B cell (primary cell): ENCODE data around the gene PLVAP. TPM values are rescaled to one million over a fixed set of nuclear protein-coding genes. Genes with fewer than 3 reads are reported as not detected.

Experiments used
- ATAC-seq: fragments of 200-7000 bp; cut with Tn5 transposase; one replicate; pipeline ENCODE4 v1.10.0; 2021; ENCODE audit warnings: low read depth, mild to moderate bottlenecking, moderate number of reproducible peaks, moderate library complexity
- CTCF ChIA-PET: fragments of 350-600 bp; sonication (Branson Sonifier 250); formaldehyde crosslinking; loops from one replicate; lab custom pipeline; 2021; ENCODE audit warnings: antibody characterized with exemption, inconsistent platforms; lab: Charles Lee
- POLR2A ChIA-PET: fragments of 350-600 bp; sonication (Branson Sonifier 250); formaldehyde crosslinking; loops from one replicate; lab custom pipeline; 2021; ENCODE audit warnings: antibody characterized with exemption; lab: Charles Lee
- DNase-seq: peaks from one replicate; pipeline ENCODE4 v3.0.0; 2013
- H2AFZ ChIP-seq: 2 replicates; pipeline ENCODE4 v1.6.1; 2012; ENCODE audit warnings: mild to moderate bottlenecking, low read depth, low read length; ENCODE audit not compliant: insufficient read depth, poor library complexity, severe bottlenecking
- H3K27ac ChIP-seq, 2 donors: 1 replicate in 1 of 2; 2 replicates in 1 of 2; pipeline ENCODE4 v1.5.1; 2012 to 2013; ENCODE audit warnings: low read length in 2 of 2, mild to moderate bottlenecking in 2 of 2, moderate library complexity in 1 of 2
- H3K27me3 ChIP-seq, 4 experiments: fragments of 200-600 bp in 1 of 4; sonication (generic) in 1 of 4; replicated peaks in 1 of 4; 1 replicate in 2 of 4; 2 replicates in 2 of 4; pipeline versions ENCODE4 v1.6.1 to v1.7.0; 2013 to 2016; ENCODE audit warnings: low read length in 3 of 4, mild to moderate bottlenecking in 2 of 4, mixed read lengths in 1 of 4, moderate library complexity in 1 of 4; ENCODE audit not compliant: insufficient read depth in 4 of 4, control insufficient read depth in 3 of 4; ENCODE audit errors: control extremely low read depth in 1 of 4
- H3K36me3 ChIP-seq, 2 experiments: replicated peaks in 1 of 2; 1 replicate in 1 of 2; 2 replicates in 1 of 2; pipeline versions ENCODE4 v1.6.1 to v1.7.1; 2013; ENCODE audit warnings: low read length in 1 of 2; ENCODE audit not compliant: insufficient read depth in 2 of 2, control insufficient read depth in 1 of 2; ENCODE audit errors: control extremely low read depth in 1 of 2, extremely low read depth in 1 of 2
- H3K4me1 ChIP-seq, 2 donors: fragments of 200-600 bp in 1 of 2; sonication (generic) in 1 of 2; 1 replicate in 1 of 2; 2 replicates in 1 of 2; pipeline versions ENCODE4 v1.5.1 to v1.6.1; 2013 to 2017; ENCODE audit warnings: low read length in 2 of 2; ENCODE audit not compliant: control insufficient read depth in 2 of 2, insufficient read depth in 2 of 2
- H3K4me2 ChIP-seq: replicated peaks from 2 replicates; pipeline ENCODE3; 2012; ENCODE audit warnings: mild to moderate bottlenecking, low read depth, low read length; ENCODE audit not compliant: poor library complexity, severe bottlenecking
- H3K4me3 ChIP-seq, 5 experiments: fragments of 200-600 bp in 1 of 5; sonication (generic) in 1 of 5; 1 replicate in 3 of 5; 2 replicates in 2 of 5; pipeline versions ENCODE4 v1.5.1 to v1.7.0; 2011 to 2016; ENCODE audit warnings: low read length in 4 of 5, mild to moderate bottlenecking in 4 of 5, low read depth in 2 of 5, control low read depth in 1 of 5, moderate library complexity in 1 of 5; ENCODE audit not compliant: insufficient read depth in 1 of 5; ENCODE audit errors: control extremely low read depth in 1 of 5, extremely low read depth in 1 of 5
- H3K79me2 ChIP-seq: fragments of 200-600 bp; sonication (generic); one replicate; pipeline ENCODE4 v1.6.0; 2016; ENCODE audit warnings: low read length; ENCODE audit not compliant: control insufficient read depth, insufficient read depth
- H3K9ac ChIP-seq: fragments of 200-600 bp; sonication (generic); 2 replicates; pipeline ENCODE4 v1.6.1; 2017; ENCODE audit warnings: mild to moderate bottlenecking, low read length, moderate library complexity
- H3K9me3 ChIP-seq, 3 donors: one replicate each; pipeline versions ENCODE4 v1.6.1 to v1.7.1; 2013; ENCODE audit warnings: low read length in 2 of 3; ENCODE audit not compliant: control insufficient read depth in 2 of 3, insufficient read depth in 1 of 3; ENCODE audit errors: control extremely low read depth in 1 of 3
- H4K20me1 ChIP-seq: 2 replicates; pipeline ENCODE4 v1.6.0; 2012; ENCODE audit warnings: mild to moderate bottlenecking, low read length; ENCODE audit not compliant: insufficient read depth, control insufficient read depth, poor library complexity, severe bottlenecking
- H3K27ac Mint-ChIP-seq: one replicate; pipeline ENCODE4 v1.8.0; 2021; ENCODE audit warnings: mixed read lengths
- H3K27me3 Mint-ChIP-seq: one replicate; pipeline ENCODE4 v1.8.0; 2021; ENCODE audit warnings: mixed read lengths
- H3K4me1 Mint-ChIP-seq: one replicate; pipeline ENCODE4 v1.8.0; 2021; ENCODE audit warnings: mixed read lengths
- H3K4me3 Mint-ChIP-seq: one replicate; pipeline ENCODE4 v1.8.0; 2021; ENCODE audit warnings: mixed read lengths
- H3K9me3 Mint-ChIP-seq: one replicate; pipeline ENCODE4 v1.8.0; 2022; ENCODE audit warnings: mixed read lengths; ENCODE audit not compliant: insufficient read depth
- EZH2 ChIP-seq: IDR thresholded peaks from 2 replicates; pipeline ENCODE4 v1.6.1; 2012; ENCODE audit warnings: borderline replicate concordance, low read depth, mild to moderate bottlenecking, moderate library complexity, low read length; ENCODE audit not compliant: insufficient read depth, poor library complexity, severe bottlenecking
- WGBS: methylation state at CpG from one replicate; pipeline ENCODE4 v1.1.5; 2013; ENCODE audit warnings: missing lambda C conversion rate; ENCODE audit not compliant: insufficient coverage; 5-methylcytosine and 5-hydroxymethylcytosine counted together
- intact Hi-C: fragments of 100-400 bp; cut with micrococcal nuclease; formaldehyde crosslinking; loops from one replicate; pipeline ENCODE4 v1.10.0; 2022
- polyA minus RNA-seq: library from RNA; depleted of rRNA, polyadenylated mRNA; stranded (reverse); fragments of >200 nt; gene quantifications from 2 replicates; pipeline ENCODE4 v1.2.3, GENCODE V29; 2012
- polyA plus RNA-seq: library from polyadenylated mRNA; depleted of rRNA; stranded (reverse); fragments of >200 nt; gene quantifications from 2 replicates; pipeline ENCODE4 v1.2.3, GENCODE V29; 2012
- total RNA-seq, 2 donors: library from RNA; stranded (reverse); fragments of 120-200 nt in 1 of 2; gene quantifications; 1 replicate in 1 of 2; 2 replicates in 1 of 2; pipeline versions ENCODE4 v1.2.3 to v1.2.4, GENCODE V29; 2013 to 2022
- TF ChIP-seq, protein P1 (sequence below): fragments of 200-600 bp; IDR thresholded peaks from one replicate; pipeline ENCODE4 v1.8.0; 2022; ENCODE audit warnings: antibody characterized with exemption, mild to moderate bottlenecking

PLVAP gene, protein sequence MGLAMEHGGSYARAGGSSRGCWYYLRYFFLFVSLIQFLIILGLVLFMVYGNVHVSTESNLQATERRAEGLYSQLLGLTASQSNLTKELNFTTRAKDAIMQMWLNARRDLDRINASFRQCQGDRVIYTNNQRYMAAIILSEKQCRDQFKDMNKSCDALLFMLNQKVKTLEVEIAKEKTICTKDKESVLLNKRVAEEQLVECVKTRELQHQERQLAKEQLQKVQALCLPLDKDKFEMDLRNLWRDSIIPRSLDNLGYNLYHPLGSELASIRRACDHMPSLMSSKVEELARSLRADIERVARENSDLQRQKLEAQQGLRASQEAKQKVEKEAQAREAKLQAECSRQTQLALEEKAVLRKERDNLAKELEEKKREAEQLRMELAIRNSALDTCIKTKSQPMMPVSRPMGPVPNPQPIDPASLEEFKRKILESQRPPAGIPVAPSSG
- not detected in 2 replicates for total RNA-seq
- 0.51 TPM for total RNA-seq (2013)
- polyA plus RNA-seq: 0.06 and 0.26 TPM in 2 replicates
- not detected in 2 replicates for polyA minus RNA-seq

DNA sequence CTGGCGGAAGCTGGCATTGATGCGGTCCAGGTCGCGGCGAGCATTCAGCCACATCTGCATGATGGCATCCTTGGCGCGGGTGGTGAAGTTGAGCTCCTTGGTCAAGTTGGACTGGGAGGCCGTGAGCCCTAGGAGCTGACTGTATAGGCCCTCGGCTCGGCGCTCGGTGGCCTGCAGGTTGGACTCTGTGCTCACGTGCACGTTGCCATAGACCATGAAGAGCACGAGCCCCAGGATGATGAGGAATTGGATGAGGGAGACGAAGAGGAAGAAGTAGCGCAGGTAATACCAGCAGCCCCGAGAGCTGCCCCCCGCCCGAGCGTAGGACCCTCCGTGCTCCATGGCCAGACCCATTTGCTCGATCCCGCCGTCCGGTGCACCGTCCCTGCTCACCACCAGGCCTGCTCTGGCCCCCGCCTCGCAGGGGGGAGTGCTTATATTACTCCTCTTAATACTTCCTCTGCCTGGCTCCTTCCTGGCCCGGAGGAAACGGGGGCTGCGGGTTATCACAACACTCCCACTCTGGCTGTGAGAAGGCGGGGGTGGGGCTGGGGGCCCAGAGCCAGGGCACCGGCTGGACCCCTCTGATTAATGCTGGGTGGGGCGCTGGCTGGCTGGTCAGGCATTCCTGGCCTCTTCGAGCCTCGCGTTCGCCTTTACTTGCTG is at the start of gene PLVAP:
PLVAP (minus strand) TSS at position 408 of the 666 bp plus-strand sequence; CDS start at position 354, 54 bp downstream.
- ATAC-seq (no peak), DNase-seq (no peak)
- no peak within 1 kb of the TSS for H3K4me3 ChIP-seq
- peak within 1 kb of the TSS; percentile 35 for H3K4me2 ChIP-seq
- Mint-ChIP-seq H3K4me1 (peaks cover 19% of the 10 kb centered on the region), H3K9me3 (no peaks in the 10 kb centered on the region), H3K27ac (no peak within 1 kb of the TSS), H3K27me3 (peaks cover 19% of the 10 kb centered on the region), H3K4me3 (no peak within 1 kb of the TSS)
- CTCF ChIA-PET: interaction anchor here (0.8 to 4.6 kb wide), 3 partner anchors 9 to 18 kb away, joined by 3 to 23 read pairs (median 3); no protein-coding TSS in a partner anchor
- no peak within 1 kb of the TSS for H3K9ac ChIP-seq
- no peak within 1 kb of the TSS for H3K27ac ChIP-seq
- POLR2A ChIA-PET: interaction anchor here (0.6 kb wide), 1 partner anchor 916 kb away, joined by 7 read pairs; no protein-coding TSS in a partner anchor
- no peaks in the 10 kb centered on the region for H4K20me1 ChIP-seq
- peaks cover 0 to 14% (median 4%) of the 10 kb centered on the region in 3 donors for H3K9me3 ChIP-seq
- H3K27me3 ChIP-seq: peaks cover 0 to 33% (median 5%) of the 10 kb centered on the region in 4 experiments
- no peaks in the 10 kb centered on the region for H3K79me2 ChIP-seq
- intact Hi-C loops: no loop called here
- TF ChIP-seq, protein P1, sequence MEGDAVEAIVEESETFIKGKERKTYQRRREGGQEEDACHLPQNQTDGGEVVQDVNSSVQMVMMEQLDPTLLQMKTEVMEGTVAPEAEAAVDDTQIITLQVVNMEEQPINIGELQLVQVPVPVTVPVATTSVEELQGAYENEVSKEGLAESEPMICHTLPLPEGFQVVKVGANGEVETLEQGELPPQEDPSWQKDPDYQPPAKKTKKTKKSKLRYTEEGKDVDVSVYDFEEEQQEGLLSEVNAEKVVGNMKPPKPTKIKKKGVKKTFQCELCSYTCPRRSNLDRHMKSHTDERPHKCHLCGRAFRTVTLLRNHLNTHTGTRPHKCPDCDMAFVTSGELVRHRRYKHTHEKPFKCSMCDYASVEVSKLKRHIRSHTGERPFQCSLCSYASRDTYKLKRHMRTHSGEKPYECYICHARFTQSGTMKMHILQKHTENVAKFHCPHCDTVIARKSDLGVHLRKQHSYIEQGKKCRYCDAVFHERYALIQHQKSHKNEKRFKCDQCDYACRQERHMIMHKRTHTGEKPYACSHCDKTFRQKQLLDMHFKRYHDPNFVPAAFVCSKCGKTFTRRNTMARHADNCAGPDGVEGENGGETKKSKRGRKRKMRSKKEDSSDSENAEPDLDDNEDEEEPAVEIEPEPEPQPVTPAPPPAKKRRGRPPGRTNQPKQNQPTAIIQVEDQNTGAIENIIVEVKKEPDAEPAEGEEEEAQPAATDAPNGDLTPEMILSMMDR: no peak
- TF ChIP-seq EZH2: no peak
- H2AFZ ChIP-seq: no peak within 1 kb of the TSS
- peaks cover 15 to 27% of the 10 kb centered on the region in 2 donors for H3K4me1 ChIP-seq
- WGBS: 50% methylated on average over 34 of the region's 39 CpGs
- H3K36me3 ChIP-seq: no peaks in the 10 kb centered on the region
